SK-N-SH (cell line): Measurements from ENCODE around the gene PLLP. TPM values are rescaled to one million over a fixed set of nuclear protein-coding genes. Genes with fewer than 3 reads are reported as not detected.
"Not testable (repeated sequence)": the region's sequence is repeated elsewhere in the genome, so short reads cannot be mapped to it uniquely, and the experiment has no call there.

Experiments used
- CTCF ChIA-PET: fragments of 300-600, 350-600 bp; formaldehyde crosslinking; extraction: SDS; loops from one replicate; lab custom pipeline; 2021; lab: Yijun Ruan, JAX
- POLR2A ChIA-PET: fragments of 350-600 bp; sonication (Branson Sonifier 250); formaldehyde crosslinking; extraction: SDS; loops from one replicate; lab custom pipeline; 2020; ENCODE audit warnings: antibody characterized with exemption, inconsistent platforms; lab: Yijun Ruan, JAX
- DNase-seq: peaks from one replicate; pipeline ENCODE4 v3.0.0; 2012
- H2AFZ ChIP-seq: fragments of 200-600 bp; sonication (generic); 2 replicates; pipeline ENCODE4 v1.8.1; 2016; ENCODE audit warnings: antibody characterized with exemption, mild to moderate bottlenecking, low read depth
- H3F3A ChIP-seq: fragments of 200-600 bp; sonication (generic); replicated peaks from 2 replicates; pipeline ENCODE3; 2016; ENCODE audit warnings: antibody characterized with exemption, mild to moderate bottlenecking; ENCODE audit not compliant: insufficient read depth
- H3K27ac ChIP-seq, 2 experiments: fragments of 200-500 bp in 1 of 2; fragments of 200-600 bp in 1 of 2; sonication (Bioruptor generic) in 1 of 2; sonication (generic), shearing (Covaris generic) in 1 of 2; 2 replicates each; pipeline versions ENCODE4 v1.5.1 to v1.6.1; 2014 to 2016; ENCODE audit warnings: low read depth in 2 of 2, inconsistent platforms in 1 of 2, low read length in 1 of 2, mild to moderate bottlenecking in 1 of 2, mixed read lengths in 1 of 2
- H3K27me3 ChIP-seq: fragments of 200-600 bp; sonication (generic), shearing (Covaris generic); 2 replicates; pipeline ENCODE4 v1.6.1; 2016; ENCODE audit warnings: mixed run types; ENCODE audit not compliant: insufficient read depth
- H3K36me3 ChIP-seq, 2 experiments: fragments of 200-500 bp in 1 of 2; fragments of 200-600 bp in 1 of 2; sonication (Bioruptor generic) in 1 of 2; sonication (generic) in 1 of 2; replicated peaks in 1 of 2; 2 replicates each; pipeline versions ENCODE3 to v1.5.1; 2014 to 2016; ENCODE audit warnings: low read length in 1 of 2, mild to moderate bottlenecking in 1 of 2; ENCODE audit not compliant: insufficient read depth in 2 of 2, control insufficient read depth in 1 of 2
- H3K4me1 ChIP-seq, 2 experiments: fragments of 200-500 bp in 1 of 2; fragments of 200-600 bp in 1 of 2; sonication (Bioruptor generic) in 1 of 2; sonication (generic), shearing (Covaris generic) in 1 of 2; 2 replicates each; pipeline versions ENCODE4 v1.5.1 to v1.6.1; 2014 to 2016; ENCODE audit warnings: low read depth in 1 of 2, low read length in 1 of 2, mixed run types in 1 of 2; ENCODE audit not compliant: insufficient read depth in 2 of 2, control insufficient read depth in 1 of 2
- H3K4me2 ChIP-seq: fragments of 200-600 bp; sonication (generic), shearing (Covaris generic); 2 replicates; pipeline ENCODE4 v1.6.1; 2017; ENCODE audit warnings: mixed run types
- H3K4me3 ChIP-seq, 2 experiments: fragments of 200-500 bp in 1 of 2; fragments of 200-600 bp in 1 of 2; sonication (Bioruptor generic) in 1 of 2; sonication (generic), shearing (Covaris generic) in 1 of 2; 2 replicates each; pipeline versions ENCODE4 v1.5.1 to v1.8.1; 2014 to 2016; ENCODE audit warnings: low read depth in 2 of 2, inconsistent platforms in 1 of 2, low read length in 1 of 2, mild to moderate bottlenecking in 1 of 2, mixed read lengths in 1 of 2, moderate library complexity in 1 of 2
- H3K79me2 ChIP-seq: fragments of 200-600 bp; sonication (generic); 2 replicates; pipeline ENCODE4 v1.8.1; 2017; ENCODE audit warnings: mild to moderate bottlenecking; ENCODE audit not compliant: insufficient read depth
- H3K9ac ChIP-seq: fragments of 200-600 bp; sonication (generic); 2 replicates; pipeline ENCODE4 v1.6.1; 2017; ENCODE audit warnings: mixed run types
- H3K9me2 ChIP-seq: fragments of 200-600 bp; sonication (generic); 2 replicates; pipeline ENCODE4 v1.6.1; 2017; ENCODE audit warnings: mixed run types
- H3K9me3 ChIP-seq: fragments of 200-600 bp; sonication (generic); 2 replicates; pipeline ENCODE4 v1.6.1; 2017; ENCODE audit warnings: mixed run types, mild to moderate bottlenecking, moderate library complexity
- H4K20me1 ChIP-seq: fragments of 200-600 bp; sonication (generic); 2 replicates; pipeline ENCODE4 v1.6.1; 2017; ENCODE audit warnings: mild to moderate bottlenecking, mixed run types; ENCODE audit not compliant: insufficient read depth
- EZH2phosphoT487 ChIP-seq: fragments of 200-600 bp; sonication (generic); IDR thresholded peaks from 2 replicates; pipeline ENCODE4 v1.6.1; 2017; ENCODE audit warnings: low read depth, mixed run types, mild to moderate bottlenecking, antibody characterized with exemption, moderate library complexity, borderline replicate concordance
- FOXJ3 ChIP-seq: sonication (generic); formaldehyde crosslinking; IDR thresholded peaks from 2 replicates; pipeline ENCODE4 v1.5.1; 2020; ENCODE audit warnings: mild to moderate bottlenecking, missing genetic modification reagents
- NRF1 ChIP-seq: IDR thresholded peaks from 2 replicates; pipeline ENCODE4 v1.6.1; 2012; ENCODE audit warnings: low read depth, mild to moderate bottlenecking, low read length
- RXRA ChIP-seq: IDR thresholded peaks from 2 replicates; pipeline ENCODE4 v1.4.0; 2012; ENCODE audit warnings: low read depth, mild to moderate bottlenecking, borderline replicate concordance
- TAF1 ChIP-seq: IDR thresholded peaks from 2 replicates; pipeline ENCODE4 v1.6.1; 2012; ENCODE audit warnings: low read depth, mild to moderate bottlenecking, low read length, moderate library complexity, borderline replicate concordance
- ZBTB33 ChIP-seq: IDR thresholded peaks from 2 replicates; pipeline ENCODE4 v1.4.0; 2012; ENCODE audit warnings: low read depth, borderline replicate concordance
- WGBS: methylation state at CpG from one replicate; pipeline ENCODE4 v1.1.6; 2017; ENCODE audit warnings: low lambda C conversion rate; 5-methylcytosine and 5-hydroxymethylcytosine counted together
- polyA plus RNA-seq, 3 experiments: library from polyadenylated mRNA; depleted of rRNA; stranded (reverse); fragments of >200 nt; gene quantifications; 2 replicates each; pipeline ENCODE4 v1.2.3, GENCODE V29; 2012
- TF ChIP-seq, protein P1 (sequence below): IDR thresholded peaks from 2 replicates; pipeline ENCODE4 v1.6.1; 2012; ENCODE audit warnings: mild to moderate bottlenecking, low read depth, low read length, moderate library complexity

Gene PLLP
- polyA plus RNA-seq, 1 of the 3 experiments (the other 2 are of a cell fraction), result 1.3 TPM

DNA sequence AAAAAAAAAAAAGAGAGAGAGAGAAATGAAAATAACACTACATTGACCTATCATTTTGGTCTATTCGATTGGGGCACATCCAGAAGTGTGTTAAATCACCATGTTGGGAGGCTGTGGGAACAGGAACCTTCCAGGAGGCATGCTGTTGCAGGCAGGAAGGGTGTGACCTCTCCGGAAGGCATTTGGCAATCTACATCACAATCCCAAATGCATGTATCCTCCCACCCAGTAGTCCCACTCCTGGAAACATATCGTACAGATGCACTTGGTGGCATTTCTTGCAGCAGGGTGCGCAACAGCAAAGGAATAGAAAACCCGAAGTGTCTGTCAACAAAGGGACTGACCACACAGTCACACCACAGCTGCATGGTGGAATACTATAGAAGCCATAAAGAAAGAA is 7.9 kb downstream of the PLLP start (continued):
- TF ChIP-seq ZBTB33, result no peak
- TF ChIP-seq RXRA, result no peak
- TF ChIP-seq, protein P1, sequence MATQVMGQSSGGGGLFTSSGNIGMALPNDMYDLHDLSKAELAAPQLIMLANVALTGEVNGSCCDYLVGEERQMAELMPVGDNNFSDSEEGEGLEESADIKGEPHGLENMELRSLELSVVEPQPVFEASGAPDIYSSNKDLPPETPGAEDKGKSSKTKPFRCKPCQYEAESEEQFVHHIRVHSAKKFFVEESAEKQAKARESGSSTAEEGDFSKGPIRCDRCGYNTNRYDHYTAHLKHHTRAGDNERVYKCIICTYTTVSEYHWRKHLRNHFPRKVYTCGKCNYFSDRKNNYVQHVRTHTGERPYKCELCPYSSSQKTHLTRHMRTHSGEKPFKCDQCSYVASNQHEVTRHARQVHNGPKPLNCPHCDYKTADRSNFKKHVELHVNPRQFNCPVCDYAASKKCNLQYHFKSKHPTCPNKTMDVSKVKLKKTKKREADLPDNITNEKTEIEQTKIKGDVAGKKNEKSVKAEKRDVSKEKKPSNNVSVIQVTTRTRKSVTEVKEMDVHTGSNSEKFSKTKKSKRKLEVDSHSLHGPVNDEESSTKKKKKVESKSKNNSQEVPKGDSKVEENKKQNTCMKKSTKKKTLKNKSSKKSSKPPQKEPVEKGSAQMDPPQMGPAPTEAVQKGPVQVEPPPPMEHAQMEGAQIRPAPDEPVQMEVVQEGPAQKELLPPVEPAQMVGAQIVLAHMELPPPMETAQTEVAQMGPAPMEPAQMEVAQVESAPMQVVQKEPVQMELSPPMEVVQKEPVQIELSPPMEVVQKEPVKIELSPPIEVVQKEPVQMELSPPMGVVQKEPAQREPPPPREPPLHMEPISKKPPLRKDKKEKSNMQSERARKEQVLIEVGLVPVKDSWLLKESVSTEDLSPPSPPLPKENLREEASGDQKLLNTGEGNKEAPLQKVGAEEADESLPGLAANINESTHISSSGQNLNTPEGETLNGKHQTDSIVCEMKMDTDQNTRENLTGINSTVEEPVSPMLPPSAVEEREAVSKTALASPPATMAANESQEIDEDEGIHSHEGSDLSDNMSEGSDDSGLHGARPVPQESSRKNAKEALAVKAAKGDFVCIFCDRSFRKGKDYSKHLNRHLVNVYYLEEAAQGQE, result no peak
- no peak for TF ChIP-seq NRF1

DNA sequence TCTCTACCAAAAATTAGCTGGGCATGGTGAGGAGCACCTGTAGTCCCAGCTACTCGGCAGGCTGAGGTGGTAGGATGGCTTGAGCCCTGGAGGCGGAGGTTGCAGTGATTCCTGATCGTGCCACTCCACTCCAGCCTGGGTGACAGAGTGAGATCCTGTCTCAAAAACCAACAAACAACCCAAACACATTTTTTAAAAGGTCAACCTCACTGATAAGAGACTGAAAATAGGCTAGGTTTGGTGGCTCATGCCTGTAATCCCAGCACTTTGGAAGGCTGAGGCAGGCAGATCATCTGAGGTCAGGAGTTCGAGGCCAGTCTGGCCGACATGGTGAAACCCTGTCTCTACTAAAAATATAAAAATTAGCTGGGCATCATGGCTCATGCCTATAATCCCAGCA is 8.5 kb downstream of the PLLP start:
- DNase-seq, CTCF ChIA-PET, H4K20me1 ChIP-seq, H3K9me2 ChIP-seq, H3K9ac ChIP-seq, H3K36me3 ChIP-seq, H3K27ac ChIP-seq, H3K4me3 ChIP-seq, H3F3A ChIP-seq, H3K9me3 ChIP-seq, H3K27me3 ChIP-seq, H3K79me2 ChIP-seq, POLR2A ChIA-PET, H3K4me1 ChIP-seq, H2AFZ ChIP-seq, H3K4me2 ChIP-seq: not testable (repeated sequence)
- WGBS, result 90% methylated on average over 2 of the region's 5 CpGs

- Histone ChIP-seq H3K9me2 (no peaks in the 10 kb centered on the region), H3K79me2 (no peaks in the 10 kb centered on the region), H3K4me2 (no peak overlapping the region), H3K27me3 (no peaks in the 10 kb centered on the region), H3K27ac (no peak overlapping the region), H3K9me3 (no peaks in the 10 kb centered on the region), H3K36me3 (no peaks in the 10 kb centered on the region), H3K4me3 (no peak overlapping the region), H4K20me1 (no peaks in the 10 kb centered on the region), H3K4me1 (peaks cover 4 to 10% of the 10 kb centered on the region in 2 experiments; a peak in 2 of 4 replicates), H2AFZ (no peak overlapping the region), H3F3A (no peaks in the 10 kb centered on the region), H3K9ac (no peak overlapping the region)
- ChIA-PET POLR2A (interaction anchor here (0.6 kb wide), 1 partner anchor 26 kb away, joined by 3 read pairs; no protein-coding TSS in a partner anchor), CTCF (interaction anchor here (0.6 to 1.0 kb wide), 4 partner anchors 26 to 246 kb away, joined by 3 read pairs; partner anchors contain the start of gene CPNE2)
- DNase-seq, result no peak
- WGBS, result 91% methylated on average over 5 of the region's 5 CpGs
- TF ChIP-seq FOXJ3 (CRISPR knock-in tag) (no peak), EZH2phosphoT487 (no peak), TAF1 (no peak)
Observed at GRCh38 chr16:57273826-57274225, 10.6 kb downstream of the PLLP start.
